NOMO-1 treated with DMSO at 0.1 percent for 48 hours (cell line): ENCODE measurements around the gene PRUNE2.
"Not testable (repeated sequence)": the region's sequence is repeated elsewhere in the genome, so short reads cannot be mapped to it uniquely, and the experiment has no call there.

ENCODE experiments used
- DNase-seq: peaks from one replicate; lab custom pipeline; 2025; ENCODE audit not compliant: unreplicated experiment; lab: John Stamatoyannopoulos, UW

The PRUNE2 gene

GRCh38 chr9:76905791-76906646, at the start of gene PRUNE2:
Gene PRUNE2, minus strand, starts transcription at chr9:76906114. Its CDS starts 151 bp downstream, at chr9:76905963.
- peak; percentile 49 for DNase-seq

- not testable (repeated sequence) for DNase-seq
Measured at GRCh38 chr9:76955406-76955805, 49.5 kb upstream of the PRUNE2 start.

GRCh38 chr9:76949865-76950264, 44.0 kb upstream of the PRUNE2 start:
- no peak for DNase-seq

GRCh38 chr9:76944011-76944410, 38.1 kb upstream of the PRUNE2 start:
- DNase-seq = no peak

- no peak for DNase-seq
Measured at GRCh38 chr9:76943054-76943453, 37.1 kb upstream of the PRUNE2 start.

- no peak for DNase-seq
Measured at GRCh38 chr9:76932757-76933156, 26.8 kb upstream of the PRUNE2 start.

- DNase-seq = no peak
Measured at GRCh38 chr9:76932265-76932664, 26.4 kb upstream of the PRUNE2 start.

- DNase-seq = no peak
Measured at GRCh38 chr9:76927540-76928240, 21.8 kb upstream of the PRUNE2 start.

- DNase-seq = no peak
Measured at GRCh38 chr9:76926846-76927245, 20.9 kb upstream of the PRUNE2 start.

GRCh38 chr9:76926324-76926741, 20.4 kb upstream of the PRUNE2 start:
- no peak for DNase-seq

GRCh38 chr9:76921165-76921564, 15.3 kb upstream of the PRUNE2 start:
- DNase-seq = no peak

- no peak for DNase-seq
Measured at GRCh38 chr9:76917299-76917698, 11.4 kb upstream of the PRUNE2 start.

- DNase-seq = no peak
Measured at GRCh38 chr9:76916231-76916630, 10.3 kb upstream of the PRUNE2 start.

GRCh38 chr9:76913467-76913866, 7.6 kb upstream of the PRUNE2 start:
- DNase-seq = no peak

- peak; percentile 64 for DNase-seq
Measured at GRCh38 chr9:76912636-76913275, 6.8 kb upstream of the PRUNE2 start.

- DNase-seq = no peak
Measured at GRCh38 chr9:76911971-76912370, 6.1 kb upstream of the PRUNE2 start.

GRCh38 chr9:76910861-76911260, 4.9 kb upstream of the PRUNE2 start:
- no peak for DNase-seq

GRCh38 chr9:76906647-76906975, 697 bp upstream of the PRUNE2 start:
- DNase-seq = no peak

GRCh38 chr9:76904661-76905457, 1.1 kb downstream of the PRUNE2 start:
- no peak for DNase-seq

GRCh38 chr9:76902395-76902794, 3.5 kb downstream of the PRUNE2 start:
- no peak for DNase-seq

- DNase-seq = no peak
Measured at GRCh38 chr9:76901801-76902200, 4.1 kb downstream of the PRUNE2 start.
